Germinal center (tissue), 1 donor: Measurements from ENCODE around the gene YJEFN3.

Experiments
- DNase-seq: peaks from one replicate; pipeline ENCODE4 v3.0.0; 2012; ENCODE audit warnings: mixed read lengths, low spot score

The YJEFN3 gene

DNA sequence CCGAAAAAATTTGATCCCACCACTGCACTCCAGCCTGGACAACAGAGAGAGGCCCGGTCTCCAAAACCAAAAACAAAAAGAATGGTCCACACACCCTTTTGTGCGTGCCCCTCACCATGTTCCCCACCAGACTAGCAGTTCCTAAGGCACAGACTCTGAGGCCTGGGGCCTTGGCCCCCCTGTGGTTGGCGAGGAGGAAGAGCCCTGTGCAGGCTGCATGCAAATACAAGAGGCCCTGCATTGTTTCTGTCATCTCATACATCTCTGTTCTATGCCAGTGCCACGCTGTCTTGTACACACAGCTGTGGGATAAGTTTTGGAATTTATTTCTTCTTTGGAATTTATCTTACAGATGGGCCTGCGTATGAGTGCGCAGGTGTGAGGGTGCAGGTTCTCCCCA is 4.7 kb upstream of the YJEFN3 start:
- peak; percentile 63 for DNase-seq

DNA sequence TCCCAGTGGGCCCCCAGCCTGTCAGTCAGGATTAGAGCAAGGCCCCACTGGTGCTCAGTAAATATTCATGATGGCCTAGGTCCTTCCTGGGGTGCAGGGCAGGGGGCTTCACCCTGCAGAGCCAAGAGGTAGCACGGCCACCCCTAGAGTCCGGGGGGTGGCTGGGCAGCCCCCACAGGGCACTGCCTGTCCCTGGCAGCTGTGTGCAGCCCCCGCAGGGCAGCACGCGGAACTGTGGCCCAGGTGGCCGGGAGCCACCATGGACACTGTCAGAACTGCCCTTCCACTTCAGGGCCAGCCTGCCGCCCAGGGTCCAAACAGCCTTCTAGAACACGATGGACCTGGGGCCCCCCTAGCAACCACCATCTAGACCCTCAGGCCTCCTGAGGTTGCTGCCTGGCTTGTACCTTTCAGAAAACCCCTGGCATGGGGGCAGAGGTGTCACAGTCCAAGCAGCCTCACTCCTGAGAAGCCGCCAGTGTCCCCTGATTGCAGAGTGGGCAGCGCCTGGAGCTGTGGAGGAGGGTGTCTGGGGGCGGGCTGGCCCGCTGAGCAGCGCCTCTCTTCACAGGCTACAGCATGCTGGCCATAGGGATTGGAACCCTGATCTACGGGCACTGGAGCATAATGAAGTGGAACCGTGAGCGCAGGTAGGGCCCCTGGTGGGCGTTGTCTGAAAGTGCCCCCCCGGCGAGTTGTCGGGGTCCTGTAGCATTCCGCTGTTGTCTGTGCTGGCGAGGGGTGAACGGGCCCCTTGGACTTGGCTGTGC is 2.9 kb upstream of the YJEFN3 start:
- DNase-seq: no peak

DNA sequence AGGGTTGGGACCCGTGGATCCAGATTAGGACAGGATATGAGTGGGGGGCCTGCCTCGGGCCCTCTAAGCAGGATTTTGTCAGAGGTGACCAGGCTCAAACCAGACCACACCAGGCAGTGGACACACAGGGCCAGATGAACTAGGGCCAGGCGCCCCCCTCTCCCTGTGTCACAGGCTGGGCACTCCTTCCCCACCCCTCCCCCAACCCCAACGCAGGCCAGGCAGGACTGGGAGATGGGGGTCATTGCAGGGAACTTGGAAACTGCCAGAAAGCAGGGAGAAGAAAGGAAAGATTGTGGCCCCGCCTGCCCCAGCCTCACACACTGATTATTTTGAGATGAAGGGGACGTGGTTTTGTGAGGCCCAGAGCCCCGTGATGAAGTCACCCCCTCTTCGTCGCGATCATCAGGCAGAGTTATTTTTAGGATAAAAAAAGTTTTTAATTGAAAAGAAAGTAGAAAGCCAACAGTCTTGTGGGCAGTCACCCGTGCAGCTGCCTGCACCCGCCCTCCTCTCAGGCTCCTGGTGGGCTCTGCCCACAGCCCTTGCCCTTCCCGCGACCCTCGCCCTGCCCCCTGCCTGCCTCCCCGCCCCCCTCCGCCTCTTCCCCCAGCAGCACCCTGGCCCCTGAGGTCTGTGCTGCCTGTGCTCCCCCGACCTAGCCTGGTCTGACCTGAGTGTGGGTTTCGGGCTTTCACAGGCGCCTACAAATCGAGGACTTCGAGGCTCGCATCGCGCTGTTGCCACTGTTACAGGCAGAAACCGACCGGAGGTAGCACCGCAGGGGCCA is 1.9 kb upstream of the YJEFN3 start:
- DNase-seq: no peak

DNA sequence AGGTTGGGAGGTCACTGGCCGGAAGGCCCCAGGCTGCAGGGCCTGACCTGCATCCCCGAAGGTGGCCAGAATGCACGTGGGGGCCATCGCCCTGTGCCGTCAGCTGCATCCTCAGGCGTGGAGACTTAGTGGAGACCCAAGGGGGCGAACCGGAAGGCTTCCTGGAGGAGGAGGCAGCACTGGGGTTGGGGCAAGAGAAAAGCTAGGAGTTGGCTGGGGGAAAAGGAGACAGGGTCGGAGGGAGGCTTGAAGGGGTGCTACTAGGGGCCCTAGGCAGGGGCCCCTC is 1.4 kb upstream of the YJEFN3 start:
- no peak for DNase-seq

DNA sequence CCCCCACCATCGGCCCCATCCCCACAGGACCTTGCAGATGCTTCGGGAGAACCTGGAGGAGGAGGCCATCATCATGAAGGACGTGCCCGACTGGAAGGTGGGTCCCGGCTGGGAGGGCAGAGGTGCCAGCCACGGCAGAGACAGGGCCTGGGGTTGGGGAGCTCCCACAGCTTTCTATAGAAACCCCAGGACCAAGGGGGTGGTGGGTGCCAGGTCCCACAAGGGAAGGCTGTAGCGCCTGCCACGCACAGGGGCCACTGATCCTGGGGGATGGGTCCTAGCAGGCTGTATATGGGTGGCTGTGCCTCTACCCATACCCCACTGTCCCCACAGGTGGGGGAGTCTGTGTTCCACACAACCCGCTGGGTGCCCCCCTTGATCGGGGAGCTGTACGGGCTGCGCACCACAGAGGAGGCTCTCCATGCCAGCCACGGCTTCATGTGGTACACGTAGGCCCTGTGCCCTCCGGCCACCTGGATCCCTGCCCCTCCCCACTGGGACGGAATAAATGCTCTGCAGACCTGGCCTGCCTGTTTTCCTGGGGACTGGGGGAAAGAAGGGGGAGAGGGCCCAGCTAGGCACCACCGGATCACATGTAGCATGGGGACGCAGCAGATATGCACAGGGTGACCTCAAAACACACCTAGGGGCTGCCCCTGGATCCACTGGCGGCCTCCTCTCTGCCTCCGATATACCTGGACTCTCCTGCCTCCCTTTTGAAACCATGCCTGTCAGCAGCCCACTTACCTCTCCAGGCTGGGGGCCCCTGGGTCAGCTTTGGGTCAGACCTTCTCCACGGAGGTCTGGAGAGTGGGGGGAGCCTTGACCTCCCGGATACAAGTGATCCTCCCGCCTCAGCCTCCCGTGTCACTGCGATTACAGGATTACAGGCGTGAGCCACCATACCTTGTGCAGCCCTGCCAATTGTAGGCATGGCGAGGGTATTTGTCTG is 761 bp upstream of the YJEFN3 start:
- no peak for DNase-seq

DNA sequence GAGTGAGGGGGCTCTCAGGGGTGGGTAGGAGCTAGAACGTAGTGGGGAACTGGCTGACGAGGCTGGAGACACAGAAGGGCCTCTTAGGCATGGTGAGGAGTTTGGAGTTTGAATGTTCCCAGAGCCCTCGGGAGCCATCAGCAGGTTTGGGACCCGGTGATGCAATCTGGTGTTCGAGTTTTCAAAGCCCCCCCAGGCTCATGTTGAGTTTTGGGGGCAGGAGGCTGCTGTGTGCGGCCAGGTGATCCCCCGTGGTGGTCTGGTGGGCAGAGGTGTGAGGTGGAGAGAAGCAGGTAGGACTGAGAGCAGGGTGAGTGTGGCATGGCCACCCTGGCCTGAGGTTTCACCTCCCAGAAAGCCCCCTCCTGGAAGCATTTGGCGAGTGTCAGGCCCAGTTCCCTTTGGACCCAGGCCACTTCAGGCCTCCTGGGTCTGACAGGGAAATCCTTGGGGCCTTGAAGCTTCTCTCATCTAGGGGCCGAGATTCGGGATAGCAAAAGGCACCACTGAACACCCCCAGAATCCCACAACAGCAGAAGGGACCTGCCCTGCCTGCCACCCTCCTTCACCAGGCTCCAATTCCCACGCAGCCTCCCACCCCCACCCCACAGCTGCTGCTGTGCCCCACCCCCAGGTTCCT is 1.2 kb downstream of the YJEFN3 start:
- DNase-seq: no peak

DNA sequence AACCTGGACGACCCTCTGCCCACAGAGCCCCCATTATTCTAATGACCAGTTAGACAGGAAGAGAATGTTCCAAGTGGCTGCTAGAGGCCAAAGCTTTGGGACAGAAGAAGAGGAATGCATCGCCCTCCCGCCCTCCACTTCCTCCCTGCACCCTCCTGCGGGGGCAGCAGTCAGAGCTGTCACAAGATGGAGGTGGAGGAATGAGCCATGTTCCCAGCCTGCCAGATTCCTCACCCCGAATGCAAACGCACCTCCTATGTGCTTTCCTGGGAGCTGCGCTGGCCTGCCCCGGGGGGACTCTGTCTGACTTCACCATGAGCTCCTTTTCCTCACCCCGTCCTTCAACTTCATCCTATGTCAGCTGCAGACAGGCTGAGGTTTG is 1.7 kb downstream of the YJEFN3 start:
- no peak for DNase-seq

DNA sequence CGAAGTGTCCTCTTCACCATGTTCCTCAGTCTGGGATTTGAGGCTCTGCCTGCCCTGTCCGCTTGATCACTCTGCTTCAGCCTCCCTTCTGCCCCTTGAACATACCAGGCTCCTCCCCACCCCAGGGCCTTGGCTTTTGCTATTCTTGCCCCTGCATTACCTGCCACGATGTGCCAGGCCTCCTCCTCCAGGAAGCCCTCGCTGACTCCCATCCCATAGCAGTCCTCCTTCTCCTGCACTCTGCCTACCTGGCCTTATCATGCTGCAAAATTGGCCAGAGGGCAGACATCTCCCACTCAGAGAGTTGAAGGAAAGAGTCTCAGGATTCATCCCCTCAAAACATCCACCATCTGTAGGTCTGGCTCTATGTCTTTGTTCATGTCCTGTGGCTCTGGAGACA is 2.2 kb downstream of the YJEFN3 start:
- no peak for DNase-seq

DNA sequence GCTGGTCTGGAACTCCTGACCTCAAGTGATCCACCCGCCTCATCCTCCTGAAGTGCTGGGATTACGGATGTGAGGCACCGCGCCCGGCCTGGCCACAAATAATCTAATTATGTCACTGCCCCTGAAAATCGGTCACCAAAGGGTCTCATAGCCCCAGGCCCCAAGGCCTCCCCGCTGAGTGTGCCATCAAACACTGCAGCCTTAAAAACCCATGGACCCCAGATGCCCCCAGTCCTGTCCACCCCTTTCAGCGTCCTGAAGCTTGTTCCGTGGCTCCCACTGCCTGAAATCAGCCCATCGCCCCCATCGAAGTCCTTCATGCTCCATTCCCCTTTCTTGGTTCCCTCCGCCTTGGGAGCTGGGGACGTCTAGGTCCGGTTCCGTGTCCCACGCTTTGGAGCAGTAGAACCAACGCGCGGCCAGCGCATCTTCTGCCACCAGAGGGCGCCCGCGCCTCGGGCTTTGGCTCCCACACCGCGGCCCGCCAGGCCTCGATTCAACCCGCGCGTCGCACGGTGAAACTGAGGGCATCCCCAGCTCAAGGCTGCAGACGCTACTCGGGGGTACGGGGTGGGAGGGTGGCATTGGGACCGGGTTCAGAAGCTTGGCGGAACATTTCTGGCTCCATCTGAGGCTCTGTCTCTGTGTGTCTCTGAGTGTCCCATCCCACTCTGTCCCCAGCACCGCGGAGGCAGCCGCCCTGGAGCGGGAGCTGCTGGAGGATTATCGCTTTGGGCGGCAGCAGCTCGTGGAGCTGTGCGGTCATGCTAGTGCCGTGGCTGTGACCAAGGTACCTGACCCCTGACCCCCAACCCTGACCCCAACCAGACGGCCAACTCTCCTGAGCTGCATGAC is 3.5 kb downstream of the YJEFN3 start:
- peak; percentile 82 for DNase-seq

DNA sequence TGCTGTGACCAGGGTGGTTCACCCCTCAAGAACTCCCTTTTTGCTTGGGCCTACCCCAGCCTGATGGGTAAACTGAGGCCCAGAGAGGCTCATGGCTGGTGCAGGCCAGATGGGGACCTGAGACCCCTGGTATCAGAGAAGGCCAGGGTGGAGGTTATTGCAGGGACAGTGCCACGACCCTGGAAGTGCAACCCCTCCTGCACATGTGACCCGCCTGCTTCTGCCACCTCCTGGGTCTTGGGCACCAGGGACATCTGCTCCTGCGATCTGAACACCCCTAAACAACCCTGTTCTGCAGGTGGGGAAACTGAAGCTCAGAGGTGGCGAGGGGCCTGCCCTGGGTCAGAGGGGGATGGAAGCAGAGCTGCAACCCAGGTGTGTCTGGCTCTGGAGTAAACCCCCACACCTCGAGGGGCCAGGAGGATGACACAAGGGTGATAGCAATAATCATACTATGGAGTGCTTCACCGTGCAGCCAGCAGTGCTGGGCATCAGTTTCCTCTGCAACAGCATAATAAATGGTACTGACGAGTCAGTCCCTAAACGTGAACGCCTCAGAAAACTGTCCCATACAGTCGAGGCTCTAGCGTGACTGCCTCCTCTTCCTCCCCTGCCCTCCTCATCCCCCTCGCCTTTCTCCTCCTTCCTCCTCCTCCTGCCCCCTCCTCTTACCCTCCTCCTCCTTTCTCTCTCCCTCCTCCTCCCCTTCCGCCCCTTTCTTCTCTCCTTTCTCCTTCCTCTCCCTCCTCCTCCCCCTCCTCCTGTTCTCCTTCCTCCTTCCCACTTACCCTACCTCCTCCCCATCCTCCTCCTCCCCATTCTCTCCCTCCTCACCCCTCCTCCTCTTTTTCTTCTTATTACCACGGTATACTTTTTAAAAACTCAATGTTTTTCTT is 4.3 kb downstream of the YJEFN3 start:
- DNase-seq: no peak

DNA sequence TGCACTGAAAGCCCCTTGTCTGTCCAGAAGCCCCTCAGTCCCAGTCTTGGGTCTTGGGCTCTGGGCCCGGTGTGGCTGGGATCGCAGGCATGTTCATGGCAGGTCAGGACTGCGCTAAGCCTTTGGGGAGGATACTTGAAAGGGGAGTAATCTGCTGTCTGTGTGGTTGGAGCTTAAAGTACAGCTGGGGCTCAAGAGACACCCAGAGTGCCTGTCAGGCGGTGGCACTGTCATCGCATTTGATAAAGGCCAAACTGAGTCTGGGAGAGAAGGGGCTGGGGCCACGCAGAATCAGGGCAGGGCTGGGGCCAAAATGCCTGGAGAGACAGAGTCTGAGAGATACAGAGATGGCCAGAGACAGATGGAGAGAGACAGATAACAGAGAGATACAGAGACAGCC is 5.1 kb downstream of the YJEFN3 start:
- no peak for DNase-seq

DNA sequence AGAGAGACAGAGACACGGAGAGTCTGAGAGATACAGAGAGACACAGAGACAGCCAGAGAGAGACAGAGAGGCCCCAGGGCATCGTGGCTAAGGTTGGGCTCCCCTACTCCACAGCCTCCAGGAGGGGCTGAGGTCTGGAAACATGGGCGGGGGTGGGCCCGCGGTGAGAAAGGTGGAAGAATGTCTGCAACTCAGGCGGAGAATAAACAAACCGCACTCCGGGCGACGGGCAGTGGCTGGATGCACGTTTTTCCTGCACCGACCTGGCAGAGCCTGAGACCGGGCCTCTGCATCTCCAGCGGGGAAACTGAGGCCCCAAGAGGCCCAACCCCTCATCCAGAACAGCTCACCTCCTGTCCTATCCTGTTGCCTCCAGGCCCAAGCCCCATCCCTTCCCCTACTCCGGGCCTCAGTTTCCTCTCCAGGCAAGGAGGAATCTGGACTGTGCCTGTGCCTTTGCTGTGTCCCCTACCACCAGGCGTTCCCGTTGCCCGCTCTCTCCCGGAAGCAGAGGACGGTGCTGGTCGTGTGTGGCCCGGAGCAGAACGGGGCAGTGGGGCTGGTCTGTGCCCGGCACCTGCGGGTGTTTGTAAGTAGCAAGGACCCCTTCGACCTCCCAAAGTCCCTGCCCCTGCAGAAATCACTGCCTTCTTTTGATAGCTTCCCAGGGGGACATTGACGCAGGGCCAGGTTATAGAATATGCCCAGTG is 6.0 kb downstream of the YJEFN3 start:
- no peak for DNase-seq

DNA sequence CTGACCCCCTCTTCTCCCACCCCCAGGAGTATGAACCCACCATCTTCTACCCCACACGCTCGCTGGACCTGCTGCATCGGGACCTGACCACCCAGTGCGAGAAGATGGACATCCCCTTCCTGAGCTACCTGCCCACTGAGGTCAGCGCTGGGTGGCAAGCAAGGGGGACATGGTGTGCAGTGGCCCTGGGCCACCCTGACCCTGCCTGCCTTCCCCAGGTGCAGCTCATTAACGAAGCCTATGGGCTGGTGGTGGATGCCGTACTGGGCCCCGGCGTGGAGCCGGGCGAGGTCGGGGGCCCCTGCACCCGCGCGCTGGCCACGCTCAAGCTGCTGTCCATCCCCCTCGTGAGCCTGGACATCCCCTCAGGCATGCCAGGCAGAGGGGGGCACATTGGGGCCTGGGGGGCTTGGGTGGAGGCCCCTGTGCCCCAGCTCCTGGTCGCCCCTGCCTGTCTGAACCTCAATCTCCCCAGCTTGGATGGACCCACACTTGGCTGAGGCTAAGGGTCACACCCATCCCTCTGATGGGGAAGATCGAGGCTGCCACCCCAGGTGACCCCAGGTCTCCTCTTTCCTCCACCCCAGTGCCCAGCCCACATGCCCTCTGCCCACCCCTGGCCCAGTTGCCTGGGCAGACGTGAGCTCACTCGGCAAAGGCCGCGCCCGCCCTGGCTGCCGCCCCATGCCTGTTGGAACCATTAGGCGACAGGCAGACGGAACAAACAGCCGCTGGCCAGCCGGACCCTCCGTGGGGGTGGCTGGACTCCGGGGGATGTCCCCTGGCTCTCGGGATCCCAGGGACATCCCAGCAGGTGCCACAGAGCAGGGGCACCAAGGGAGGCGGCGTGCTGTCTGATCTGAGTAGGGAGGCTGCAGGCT is 6.8 kb downstream of the YJEFN3 start:
- DNase-seq: no peak

DNA sequence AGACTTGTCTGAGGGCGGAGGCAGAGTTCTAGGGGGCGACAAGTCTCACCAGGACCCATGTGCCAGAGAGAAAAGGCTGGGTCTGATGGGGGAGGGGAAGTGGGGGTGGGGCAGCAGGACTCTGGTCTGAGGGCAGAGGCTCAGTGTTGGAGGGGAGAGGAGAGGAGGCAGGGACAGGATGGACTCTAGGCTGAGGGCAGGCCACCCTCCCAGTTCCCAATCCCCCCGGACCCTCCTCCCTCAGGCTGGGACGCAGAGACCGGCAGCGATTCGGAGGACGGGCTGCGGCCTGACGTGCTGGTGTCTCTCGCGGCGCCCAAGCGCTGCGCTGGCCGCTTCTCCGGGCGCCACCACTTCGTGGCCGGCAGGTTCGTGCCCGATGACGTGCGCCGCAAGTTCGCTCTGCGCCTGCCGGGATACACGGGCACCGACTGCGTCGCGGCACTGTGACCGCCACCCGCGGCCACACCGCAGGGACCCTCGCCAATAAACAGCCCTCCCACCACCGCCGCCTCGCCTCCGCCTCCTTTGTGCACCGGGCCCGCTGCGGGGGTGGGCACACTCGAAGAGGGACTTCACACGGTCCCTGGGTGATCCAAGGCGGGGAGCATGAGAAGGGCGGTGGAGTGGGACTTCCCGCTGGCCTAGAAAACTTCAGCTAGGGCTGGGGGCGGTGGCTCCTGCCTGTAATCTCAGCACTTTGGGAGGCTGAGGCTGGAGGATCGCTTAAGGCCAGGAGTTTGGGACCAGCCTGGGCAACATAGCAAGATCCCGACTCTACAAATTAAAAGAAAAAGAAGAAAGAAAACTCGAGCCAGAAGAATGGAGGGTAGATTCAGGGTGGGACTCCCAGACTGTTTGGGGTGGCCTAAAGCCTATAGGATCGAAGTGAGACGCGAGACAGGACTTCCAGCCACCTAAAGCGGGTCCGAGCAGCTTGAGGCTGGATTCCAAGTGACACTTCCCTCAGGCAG is 8.7 kb downstream of the YJEFN3 start:
- no peak for DNase-seq

DNA sequence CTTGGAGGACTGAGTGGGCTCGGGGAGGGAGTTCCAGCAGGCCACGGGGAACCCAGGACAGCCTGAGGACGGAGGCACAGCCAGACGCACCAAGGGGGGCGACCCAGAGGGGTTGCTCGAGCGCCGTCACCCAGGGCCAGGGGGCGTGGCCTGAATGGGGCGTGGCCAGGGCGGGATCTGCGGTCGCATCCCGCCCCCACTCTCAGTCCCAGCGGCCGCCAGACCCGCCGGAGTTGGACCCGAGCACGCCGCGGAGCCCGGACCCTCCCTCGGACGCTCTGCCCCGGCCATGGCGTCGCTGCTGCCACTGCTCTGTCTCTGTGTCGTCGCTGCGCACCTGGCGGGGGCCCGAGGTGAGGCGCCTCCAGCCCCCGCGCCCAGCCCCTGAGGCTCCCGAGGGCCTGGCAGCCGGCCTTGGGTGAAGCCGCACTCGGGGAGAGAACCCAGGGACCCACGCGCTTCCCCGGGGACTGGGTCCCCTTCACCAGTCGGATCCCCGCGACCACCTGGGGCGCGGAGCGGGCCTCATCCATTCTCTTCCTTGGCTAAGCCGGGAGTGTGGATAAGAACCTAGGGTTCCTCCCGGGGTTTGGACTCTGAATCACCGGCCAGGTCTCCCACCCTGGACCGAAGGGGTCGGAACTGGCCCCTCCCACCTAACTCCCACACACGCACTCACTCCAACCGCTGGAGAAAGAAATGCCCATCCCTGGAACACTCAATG is 9.5 kb downstream of the YJEFN3 start, which contains the start of gene CILP2:
Gene CILP2, plus strand, starts transcription at position 205 of the 724 bp plus-strand sequence. Its CDS starts 85 bp downstream, at position 290.
- DNase-seq: peak; percentile 77

DNA sequence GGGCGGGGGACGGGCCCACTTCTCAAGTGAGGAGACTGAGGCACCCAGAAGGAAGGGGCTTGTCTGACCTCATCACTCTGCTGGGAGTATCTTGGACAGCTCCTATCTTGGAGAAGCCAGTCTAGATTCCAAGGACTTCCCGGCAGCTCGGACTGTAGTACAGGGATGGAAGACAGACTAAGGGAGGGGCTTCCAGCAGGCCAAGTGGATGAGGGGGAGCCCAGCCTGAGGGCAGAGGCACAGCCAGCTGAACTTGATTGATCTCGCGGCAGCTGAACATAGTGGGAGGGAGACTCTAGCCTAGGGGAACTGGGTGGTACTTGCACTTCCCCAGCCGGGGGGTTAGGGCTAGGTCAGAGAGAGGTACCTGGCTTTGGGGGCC is 10.1 kb downstream of the YJEFN3 start:
- no peak for DNase-seq

DNA sequence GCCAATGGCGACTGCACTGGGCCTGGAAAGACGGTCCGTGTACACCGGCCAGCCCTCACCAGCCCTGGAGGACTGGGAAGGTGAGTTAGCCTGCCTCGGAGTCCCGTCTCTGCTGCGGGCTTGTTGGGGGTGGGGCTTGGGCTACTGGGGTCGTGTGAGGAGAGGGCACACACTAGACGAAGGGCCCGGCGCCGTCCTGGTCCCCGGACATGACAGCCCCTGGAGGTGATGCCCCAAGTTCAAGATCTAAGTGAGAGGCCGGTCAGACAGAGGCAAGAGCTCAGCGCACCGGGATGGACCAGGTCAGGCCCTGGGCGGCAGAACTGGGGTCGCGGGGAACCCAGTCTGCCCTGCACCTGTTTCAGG is 11.0 kb downstream of the YJEFN3 start:
- DNase-seq: no peak
